ENCODE measurements around the gene DNALI1.

The DNALI1 gene

DNA sequence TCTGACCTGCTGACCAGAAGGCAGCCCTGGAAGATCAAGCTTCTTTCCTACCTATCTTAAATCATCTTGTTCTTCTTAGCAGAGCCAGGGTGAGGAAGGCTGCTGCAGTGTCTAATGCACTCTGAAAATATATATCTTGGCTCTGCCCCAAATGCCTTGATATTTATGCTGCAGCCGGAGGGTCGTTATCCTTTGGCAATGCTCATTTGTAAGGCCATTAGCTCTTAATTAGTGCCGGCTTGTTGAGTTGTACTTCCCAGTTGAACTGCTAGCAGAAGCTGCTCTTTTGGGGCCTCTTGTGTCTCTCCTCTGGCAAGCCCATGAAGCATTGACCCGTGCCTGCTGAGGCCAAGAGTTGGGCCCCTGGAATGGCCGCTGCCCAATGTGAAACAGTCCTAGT is 43.2 kb downstream of the DNALI1 start:
- in situ Hi-C loops (cut with MboI; ENCODE audit: low sequenced_read_pairs) = no loop called here

DNA sequence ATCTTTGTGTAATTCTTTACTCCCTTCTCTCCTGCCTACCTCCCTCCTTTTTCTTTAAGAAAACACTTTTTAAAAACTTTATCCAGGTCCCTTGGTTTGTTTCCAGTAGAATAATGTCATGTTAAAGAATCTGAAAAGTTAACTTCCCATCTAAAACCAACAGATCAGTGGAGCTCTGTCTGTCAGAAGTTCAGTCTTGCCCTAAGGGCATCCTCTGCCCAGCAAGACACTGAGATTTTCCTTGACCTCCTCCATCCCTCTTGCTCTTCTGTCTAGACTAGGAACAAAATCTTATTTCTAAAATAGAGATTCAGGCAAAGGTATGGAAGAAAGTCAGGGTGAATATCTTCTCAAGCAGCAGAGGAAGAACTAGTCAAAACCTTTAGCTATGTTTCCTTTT is 44.7 kb downstream of the DNALI1 start:
- in situ Hi-C loops (cut with MboI; ENCODE audit: low sequenced_read_pairs) = no loop called here

DNA sequence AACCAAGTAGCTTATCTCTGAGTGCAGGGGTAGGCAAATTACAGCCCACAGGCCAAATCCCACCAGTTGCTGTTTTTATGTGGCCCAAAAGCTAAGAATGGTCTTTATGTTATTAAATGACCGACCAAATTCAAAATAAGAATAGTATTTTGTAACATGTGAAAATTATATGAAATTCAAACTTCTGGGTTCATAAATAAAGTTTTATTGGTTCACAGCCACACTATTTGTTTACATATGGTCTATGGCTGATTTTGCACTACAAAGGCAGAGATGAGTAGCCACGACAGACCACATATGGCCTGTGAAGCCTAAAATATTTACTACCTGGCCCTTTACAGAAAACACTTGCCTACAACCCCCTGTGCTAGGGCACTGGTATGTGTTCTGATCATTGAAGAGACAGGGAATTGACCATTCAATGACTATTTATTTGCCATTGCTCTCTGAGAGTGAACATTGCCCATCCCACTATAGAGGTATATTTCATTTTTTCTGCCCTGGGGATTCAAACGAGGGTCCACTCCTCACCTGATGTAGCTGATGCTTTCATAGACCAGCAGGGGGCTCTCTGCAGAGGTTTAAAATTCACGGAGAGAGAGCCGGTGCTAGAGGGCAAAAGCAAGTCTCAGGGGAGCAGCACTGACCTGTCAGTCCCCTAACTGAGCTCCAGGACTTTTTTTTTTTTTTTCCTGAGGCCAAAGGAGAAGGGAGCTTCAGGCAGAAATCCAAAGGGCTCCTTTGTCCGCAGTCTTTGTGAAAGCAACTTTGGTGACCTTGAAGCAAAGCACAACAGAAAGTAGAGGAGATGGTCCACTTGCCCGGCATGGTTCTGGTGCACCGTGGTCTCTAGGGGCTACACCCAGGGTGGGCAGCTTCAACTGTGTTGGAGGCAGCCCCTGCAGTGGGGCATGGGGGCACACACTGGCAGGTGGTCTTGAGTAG is 46.3 kb downstream of the DNALI1 start:
- in situ Hi-C loops (cut with MboI; ENCODE audit: low sequenced_read_pairs) = no loop called here

DNA sequence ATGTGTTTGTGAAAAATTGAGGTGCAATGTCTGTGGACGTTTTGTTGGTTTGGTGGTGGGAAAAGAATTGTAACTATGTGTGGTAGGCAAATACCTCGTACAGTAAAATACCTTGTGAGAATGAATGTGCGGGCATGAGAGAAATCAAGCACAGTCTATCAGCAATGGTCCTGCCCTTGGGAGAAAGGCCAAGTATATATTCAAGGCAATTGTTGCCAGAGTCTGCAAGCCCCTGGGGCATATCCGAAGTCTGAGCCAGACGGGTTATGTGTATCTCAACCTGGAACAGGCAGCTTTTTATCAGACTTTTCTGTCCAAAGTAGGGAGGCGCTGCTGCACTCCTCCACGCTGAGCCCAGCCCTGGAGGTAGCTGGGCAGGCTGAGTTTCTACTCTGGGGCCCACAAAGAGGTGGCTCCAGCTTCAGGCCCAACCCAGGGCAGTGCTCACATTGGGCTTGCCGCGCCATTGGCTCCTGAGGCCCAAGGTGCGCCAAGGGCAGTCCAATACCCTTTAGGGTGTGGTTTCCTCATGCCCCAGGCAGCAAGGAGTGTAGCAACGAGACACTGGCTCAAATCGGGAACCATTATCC is 48.4 kb downstream of the DNALI1 start:
- in situ Hi-C loops (cut with MboI; ENCODE audit: low sequenced_read_pairs) = no loop called here

DNA sequence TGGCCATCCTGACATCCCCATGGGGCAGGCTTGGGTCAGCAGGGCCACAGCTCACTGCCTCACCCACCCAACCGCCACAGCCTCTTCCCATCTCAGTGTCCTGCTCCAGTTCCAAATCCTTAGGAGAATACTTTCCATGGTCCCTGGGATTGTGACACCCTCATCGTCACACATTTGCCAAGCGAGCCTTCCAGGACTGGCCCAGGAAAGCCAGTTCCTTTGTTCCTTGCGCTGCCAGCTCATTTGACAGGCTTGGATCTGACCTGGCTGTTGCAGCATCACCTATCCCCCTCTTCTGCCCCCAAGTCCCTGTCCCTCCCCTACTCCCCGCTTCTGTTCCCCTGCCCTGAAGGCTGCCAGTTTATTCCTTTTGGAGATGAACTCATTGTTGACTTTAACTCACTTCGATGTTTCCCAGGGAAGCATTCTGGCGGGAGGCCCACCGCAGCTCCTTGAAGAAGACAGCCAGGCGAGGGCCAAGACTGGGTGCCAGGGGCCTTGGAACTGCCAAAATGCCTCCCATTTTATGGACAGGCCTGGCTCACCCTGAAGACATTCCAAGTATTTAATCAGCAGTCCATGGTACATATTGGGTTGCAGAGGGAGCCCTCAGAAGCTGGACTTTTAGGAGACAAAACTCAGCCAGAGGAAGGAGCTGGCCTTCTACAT is 49.2 kb downstream of the DNALI1 start:
- in situ Hi-C loops (cut with MboI; ENCODE audit: low sequenced_read_pairs) = no loop called here

DNA sequence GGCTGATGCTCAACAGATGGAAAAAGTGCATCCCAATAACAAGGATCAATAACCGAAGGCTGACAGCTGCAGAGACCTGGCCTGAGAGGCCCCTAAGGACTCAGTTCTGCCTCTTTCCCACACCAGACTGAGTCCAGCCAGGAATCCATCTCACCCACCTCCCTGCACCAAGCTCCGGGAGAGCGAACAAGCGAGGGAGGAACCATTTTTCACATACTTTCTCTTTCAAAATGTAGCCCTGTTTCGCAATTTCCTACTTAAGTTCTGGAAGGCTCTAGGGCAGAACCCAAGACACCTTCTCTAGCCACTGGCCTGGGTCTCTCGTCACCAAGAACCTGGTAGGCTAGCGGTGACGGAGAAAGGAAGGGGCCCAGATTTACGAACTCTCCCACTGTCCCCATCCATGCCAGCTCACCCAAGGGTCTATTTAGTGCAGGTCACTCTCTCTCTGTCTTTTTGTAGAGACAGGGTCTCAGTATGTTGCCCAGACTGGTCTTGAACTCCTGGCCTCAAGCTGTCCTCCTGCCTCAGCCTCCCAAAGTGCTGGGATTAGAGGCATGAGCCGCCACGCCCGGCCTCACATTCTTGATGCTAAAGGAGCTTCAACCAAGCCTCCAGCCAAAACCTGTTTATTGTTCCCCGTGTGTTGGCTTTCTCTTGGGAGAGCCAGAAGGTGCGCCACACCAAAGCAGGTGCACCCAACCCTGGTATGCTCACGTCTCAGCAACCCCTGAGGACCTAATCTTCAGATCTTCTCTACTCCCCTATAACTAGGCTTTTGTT is 49.9 kb downstream of the DNALI1 start:
- in situ Hi-C loops (cut with MboI; ENCODE audit: low sequenced_read_pairs) = no loop called here

DNA sequence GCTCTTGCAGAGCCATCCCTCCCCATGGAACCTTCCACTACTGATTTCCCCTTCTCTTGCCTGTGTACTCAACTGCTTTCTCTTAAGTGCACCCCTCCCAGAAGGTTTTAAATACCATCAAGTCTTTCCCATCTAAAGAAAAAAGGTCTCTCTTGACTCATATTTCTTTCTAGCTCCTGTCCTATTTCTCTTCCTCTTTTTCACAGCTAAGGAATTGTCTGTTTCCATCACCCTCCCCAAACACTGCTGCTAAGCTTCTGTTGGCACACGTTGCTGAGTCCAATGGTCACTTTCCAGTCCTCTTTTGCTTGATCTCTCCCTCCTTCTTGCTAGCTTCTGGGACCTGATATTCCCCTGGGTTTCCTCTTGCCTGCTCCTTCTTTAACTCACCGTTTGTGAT is 52.3 kb downstream of the DNALI1 start:
- in situ Hi-C loops (cut with MboI; ENCODE audit: low sequenced_read_pairs) = no loop called here

DNA sequence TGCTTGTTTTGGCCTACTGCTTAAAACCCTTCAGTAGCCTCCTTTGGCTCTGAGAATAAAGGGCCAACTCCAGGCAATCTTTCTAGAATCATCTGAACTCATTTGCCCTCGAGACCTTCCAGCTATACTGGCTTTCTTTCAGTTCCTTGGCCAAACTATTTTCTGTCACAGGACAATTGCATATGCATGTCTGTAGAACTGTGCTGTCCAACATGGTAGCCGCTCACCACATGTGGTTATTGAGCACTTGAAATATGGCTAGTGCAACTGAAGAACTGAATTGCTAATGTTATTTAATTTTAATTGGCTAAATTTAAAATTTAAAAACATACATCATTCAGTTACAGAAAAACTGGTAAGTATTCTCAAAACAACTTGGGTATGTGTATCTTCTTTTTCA is 53.3 kb downstream of the DNALI1 start:
- in situ Hi-C loops (cut with MboI; ENCODE audit: low sequenced_read_pairs) = no loop called here

DNA sequence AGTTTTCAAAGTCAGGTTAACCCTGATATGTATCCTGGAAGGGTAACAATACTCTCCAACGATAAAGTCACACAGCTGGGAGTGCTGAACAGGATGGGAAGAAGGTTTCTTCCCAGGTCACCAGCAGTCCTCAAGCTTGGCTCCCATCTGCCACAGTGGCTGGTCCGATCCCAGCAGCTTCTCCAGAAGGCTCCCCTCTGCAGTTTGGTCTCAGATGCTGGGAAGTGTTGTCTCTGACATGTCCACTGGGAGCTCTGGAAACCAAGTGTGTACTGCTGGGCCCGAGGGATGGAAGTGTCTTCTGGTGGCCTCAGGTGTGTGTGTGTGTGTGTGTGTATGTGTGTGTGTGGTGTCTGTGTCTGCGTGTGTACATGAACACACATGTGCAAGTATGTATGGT is 55.4 kb downstream of the DNALI1 start:
- in situ Hi-C loops (cut with MboI; ENCODE audit: low sequenced_read_pairs) = no loop called here

DNA sequence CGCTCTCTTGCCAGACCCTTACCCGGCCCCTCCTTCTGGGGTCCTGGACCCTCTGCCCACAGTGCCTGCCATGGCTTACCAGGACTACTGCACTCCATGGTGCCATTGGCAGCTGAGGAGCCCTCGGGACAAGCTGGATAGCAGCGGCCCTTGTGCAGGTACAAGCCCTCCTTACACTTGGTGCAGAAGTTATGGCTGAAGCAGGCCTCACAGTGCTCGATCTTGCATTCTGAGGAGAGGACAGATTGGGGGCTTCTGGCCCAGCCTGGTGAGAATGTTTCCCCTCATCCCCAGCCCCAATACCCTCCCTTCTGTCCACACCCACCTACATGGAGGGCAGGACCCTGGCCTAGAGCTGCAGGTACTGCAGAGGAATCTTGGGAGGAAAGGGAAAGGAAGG is 57.4 kb downstream of the DNALI1 start:
- in situ Hi-C loops (cut with MboI; ENCODE audit: low sequenced_read_pairs) = no loop called here

DNA sequence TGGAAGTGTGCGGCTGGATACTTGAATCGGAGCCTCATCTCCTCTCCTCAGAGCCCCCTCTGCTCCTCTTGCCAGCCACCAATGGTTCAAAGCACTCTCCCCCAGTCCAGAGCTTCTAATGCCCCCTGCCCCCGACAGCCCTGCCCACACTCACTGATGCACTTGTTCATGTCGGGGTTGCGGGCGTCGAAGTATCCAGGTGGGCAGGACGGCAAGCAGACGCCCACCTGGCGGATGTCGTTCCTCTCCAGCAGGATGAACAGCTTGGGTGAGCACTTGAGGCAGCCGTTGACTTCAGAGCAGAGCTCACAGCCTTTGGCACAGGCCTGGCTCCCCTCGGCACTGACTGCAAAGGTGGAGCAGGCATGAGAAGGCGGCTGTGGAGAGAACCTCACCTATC is 59.6 kb downstream of the DNALI1 start:
- in situ Hi-C loops (cut with MboI; ENCODE audit: low sequenced_read_pairs) = no loop called here
